HepG2 (cell line): ENCODE results near the gene TMEM253. TPM values are rescaled to one million over a fixed set of nuclear protein-coding genes. Genes with fewer than 3 reads are reported as not detected.

Experiments used
- DDIT3 ChIP-seq: sonication (generic); formaldehyde crosslinking; IDR thresholded peaks from 2 replicates; pipeline ENCODE4 v1.4.0; 2020; ENCODE audit warnings: mild to moderate bottlenecking, missing genetic modification reagents
- GABPA ChIP-seq, 2 experiments: IDR thresholded peaks; 2 replicates each; pipeline ENCODE4 v1.6.1; 2011 to 2016; ENCODE audit warnings: low read depth in 2 of 2, low read length in 1 of 2, missing biosample characterization in 1 of 2, missing genetic modification characterization in 1 of 2
- GMEB1 ChIP-seq: sonication (generic); formaldehyde crosslinking; IDR thresholded peaks from 2 replicates; pipeline ENCODE4 v1.5.1; 2020; ENCODE audit warnings: missing genetic modification reagents, mild to moderate bottlenecking, borderline replicate concordance
- JUNB ChIP-seq: sonication (generic); formaldehyde crosslinking; IDR thresholded peaks from 2 replicates; pipeline ENCODE4 v1.8.0; 2022; ENCODE audit warnings: missing genetic modification reagents, mild to moderate bottlenecking, borderline replicate concordance
- MXD1 ChIP-seq: sonication (generic); formaldehyde crosslinking; IDR thresholded peaks from 2 replicates; pipeline ENCODE4 v1.4.0; 2020; ENCODE audit warnings: mild to moderate bottlenecking, missing genetic modification reagents
- NBN ChIP-seq: fragments of 450-650 bp; conservative IDR thresholded peaks from 2 replicates; pipeline ENCODE4 v1.6.1; 2017
- PAF1 ChIP-seq: IDR thresholded peaks from 2 replicates; pipeline ENCODE4 v1.6.1; 2016; ENCODE audit warnings: missing genetic modification reagents, missing compliant biosample characterization
- SALL1 ChIP-seq: sonication (generic); formaldehyde crosslinking; IDR thresholded peaks from 2 replicates; pipeline ENCODE4 v1.8.0; 2022; ENCODE audit warnings: mild to moderate bottlenecking, missing genetic modification reagents
- SOX6 ChIP-seq, 2 experiments: fragments of 450-650 bp in 1 of 2; sonication (generic) in 1 of 2; formaldehyde crosslinking in 1 of 2; IDR thresholded peaks; 2 replicates each; pipeline versions ENCODE4 v1.4.0 to v1.6.1; 2017 to 2020; ENCODE audit warnings: antibody characterized with exemption in 1 of 2, mild to moderate bottlenecking in 1 of 2, missing genetic modification reagents in 1 of 2
- XRCC5 ChIP-seq: fragments of 200-400 bp; formaldehyde crosslinking; optimal IDR thresholded peaks from 2 replicates; pipeline ENCODE3; 2017; ENCODE audit warnings: mild to moderate bottlenecking, low read length
- ZBED4 ChIP-seq: sonication (generic); formaldehyde crosslinking; IDR thresholded peaks from 2 replicates; pipeline ENCODE4 v1.4.0; 2020; ENCODE audit warnings: missing genetic modification reagents, borderline replicate concordance
- ZBTB14 ChIP-seq: sonication (generic); formaldehyde crosslinking; IDR thresholded peaks from 2 replicates; pipeline ENCODE4 v1.4.0; 2020; ENCODE audit warnings: missing genetic modification reagents
- ZC3H4 ChIP-seq: sonication (generic); formaldehyde crosslinking; IDR thresholded peaks from 2 replicates; pipeline ENCODE4 v1.4.0; 2020; ENCODE audit warnings: missing genetic modification reagents, borderline replicate concordance
- ZNF143 ChIP-seq: sonication (generic); formaldehyde crosslinking; IDR thresholded peaks from 2 replicates; pipeline ENCODE4 v1.4.0; 2020; ENCODE audit warnings: missing genetic modification reagents
- ZNF275 ChIP-seq: sonication (generic); formaldehyde crosslinking; IDR thresholded peaks from 2 replicates; pipeline ENCODE4 v1.8.0; 2022; ENCODE audit warnings: missing genetic modification reagents, mild to moderate bottlenecking, inconsistent platforms, borderline replicate concordance
- ZNF3 ChIP-seq: IDR thresholded peaks from 2 replicates; pipeline ENCODE4 v1.7.0; 2017; ENCODE audit warnings: inconsistent platforms
- ZNF550 ChIP-seq: sonication (generic); formaldehyde crosslinking; IDR thresholded peaks from 2 replicates; pipeline ENCODE4 v1.4.0; 2020; ENCODE audit warnings: mild to moderate bottlenecking, missing genetic modification reagents, borderline replicate concordance
- polyA plus RNA-seq, 8 experiments: library from polyadenylated mRNA; depleted of rRNA in 3 of 8; stranded (reverse) in 7 of 8; unstranded in 1 of 8; fragments of >200 nt; fragmentation: Illumina TruSeq in 4 of 8; extraction: Trizol in 4 of 8; gene quantifications; 2 replicates each; pipeline versions ENCODE4 v1.2.1 to v1.2.3, GENCODE V29; 2011 to 2016; ENCODE audit warnings: low read depth in 4 of 8, missing spikeins in 1 of 8, mixed read lengths in 1 of 8; ENCODE audit not compliant: insufficient read depth in 1 of 8
- total RNA-seq, 5 experiments: library from RNA; depleted of rRNA; stranded (reverse); fragments of >200 nt; fragmentation: Illumina TruSeq; extraction: Trizol; gene quantifications; 2 replicates each; pipeline ENCODE4 v1.2.3, GENCODE V29; 2016; ENCODE audit warnings: low read depth in 1 of 5

The TMEM253 gene
- total and polyA plus RNA-seq, 2 of the 13 experiments (the other 11 are each of a cell fraction or from before 2014, with no cell fraction given), result 0.29 to 0.45 TPM

GRCh38 chr14:21104448-21105060 is 3.7 kb downstream of the TMEM253 start (continued):
- TF ChIP-seq ZBED4, result 0 out of 2 replicates have a peak, but pooled peaks have one; percentile 11
- TF ChIP-seq DDIT3 (CRISPR knock-in tag), result no peak
- no peak for TF ChIP-seq ZBTB14 (CRISPR knock-in tag)
- TF ChIP-seq ZC3H4 (CRISPR knock-in tag), result 0 out of 2 replicates have a peak, but pooled peaks have one; percentile 53
- TF ChIP-seq ZNF550 (CRISPR knock-in tag), result 0 out of 2 replicates have a peak, but pooled peaks have one; percentile 80
- TF ChIP-seq PAF1 (CRISPR knock-in tag), result no peak
- TF ChIP-seq XRCC5, result peak; percentile 27
- no peak for TF ChIP-seq GABPA (IDR thresholded peaks at IDR 0.05; ENCODE audit: low read depth, low read length)
- TF ChIP-seq GABPA (CRISPR knock-in tag; IDR thresholded peaks at IDR 0.05; ENCODE audit: low read depth), result no peak
- 0 out of 2 replicates have a peak, but pooled peaks have one; percentile 30 for TF ChIP-seq ZNF3 (CRISPR knock-in tag)
- TF ChIP-seq SOX6 (IDR thresholded peaks at IDR 0.05), result no peak
- TF ChIP-seq SOX6 (CRISPR knock-in tag; IDR thresholded peaks at IDR 0.05), result 0 out of 2 replicates have a peak, but pooled peaks have one; percentile 1
- peak; percentile 11; the same call in 1 of the 2 replicates for TF ChIP-seq SALL1 (CRISPR knock-in tag)
- TF ChIP-seq ZNF275 (CRISPR knock-in tag), result peak; percentile 17; the same call in 1 of the 2 replicates
- no peak for TF ChIP-seq ZNF143 (CRISPR knock-in tag)
- no peak for TF ChIP-seq NBN
- no peak for TF ChIP-seq JUNB (CRISPR knock-in tag)
- TF ChIP-seq GMEB1, result no peak
- TF ChIP-seq MXD1 (CRISPR knock-in tag), result no peak
